OCI-LY3 (cell line): ENCODE data around the gene MOSPD3.

ENCODE experiments used
- CTCF ChIP-seq: fragments of 200-600, 300-600 bp; sonication (generic); IDR thresholded peaks from 2 replicates; pipeline ENCODE4 v1.5.1; 2014; ENCODE audit warnings: antibody characterized with exemption, low read length, low read depth
- EZH2phosphoT487 ChIP-seq: fragments of 200-600 bp; shearing (Covaris generic); IDR thresholded peaks from 2 replicates; pipeline ENCODE4 v1.6.1; 2018; ENCODE audit warnings: antibody characterized with exemption, mixed run types, low read depth

DNA sequence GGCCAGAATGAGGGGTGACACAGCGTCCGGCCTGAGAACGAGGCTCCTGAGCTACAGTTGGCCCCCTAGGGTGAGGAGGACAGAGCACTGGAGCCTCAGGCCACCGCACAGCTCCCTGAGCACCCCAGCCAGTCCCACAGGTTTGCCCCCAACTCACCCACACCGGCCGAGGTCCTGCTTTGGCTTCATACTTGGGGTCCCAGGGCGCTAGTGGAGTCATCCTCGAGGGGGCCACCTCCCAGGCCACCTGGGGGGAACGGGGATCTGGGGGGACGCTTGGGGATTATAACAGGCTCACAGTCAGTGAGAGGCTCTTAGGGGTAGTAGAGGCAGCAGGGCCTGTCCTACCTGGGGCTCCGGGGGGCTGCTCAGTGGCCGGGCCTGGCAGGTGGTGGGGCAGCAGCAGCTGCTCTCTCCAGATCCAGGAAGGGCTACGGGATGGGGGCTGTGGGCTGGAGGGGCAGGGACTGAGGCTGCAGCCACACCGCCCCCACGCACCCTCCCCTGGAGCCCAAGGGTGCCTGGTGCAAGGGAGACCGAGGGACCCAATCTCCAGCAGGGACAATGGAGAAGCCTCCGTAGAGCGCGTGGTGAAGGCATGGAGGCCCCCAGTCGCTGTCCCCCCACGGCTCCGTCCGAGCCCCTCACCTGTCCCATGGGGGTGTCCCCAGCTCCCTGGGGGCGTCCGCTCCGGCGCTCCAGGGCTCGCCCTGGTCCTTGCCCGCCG, 39.2 kb upstream of the MOSPD3 start:
- TF ChIP-seq CTCF = no peak
- TF ChIP-seq EZH2phosphoT487 = no peak
